SU-DHL-6 (cell line): Measurements from ENCODE around the gene PHLDB1.
"Not testable (repeated sequence)": the region's sequence is repeated elsewhere in the genome, so short reads cannot be mapped to it uniquely, and the experiment has no call there.

Source experiments
- EZH2phosphoT487 ChIP-seq: fragments of 200-600 bp; sonication (generic), shearing (Covaris generic); conservative IDR thresholded peaks from 2 replicates; pipeline ENCODE4 v1.6.1; 2018; ENCODE audit warnings: mild to moderate bottlenecking, antibody characterized with exemption, low read length, moderate library complexity, mixed read lengths
- TF ChIP-seq, protein P1 (sequence below): fragments of 200-600 bp; sonication (generic); IDR thresholded peaks from one replicate; pipeline ENCODE4 v1.5.1; 2017; ENCODE audit warnings: antibody characterized with exemption, mild to moderate bottlenecking, low read length, moderate library complexity; ENCODE audit not compliant: insufficient read depth, poor library complexity, severe bottlenecking

DNA sequence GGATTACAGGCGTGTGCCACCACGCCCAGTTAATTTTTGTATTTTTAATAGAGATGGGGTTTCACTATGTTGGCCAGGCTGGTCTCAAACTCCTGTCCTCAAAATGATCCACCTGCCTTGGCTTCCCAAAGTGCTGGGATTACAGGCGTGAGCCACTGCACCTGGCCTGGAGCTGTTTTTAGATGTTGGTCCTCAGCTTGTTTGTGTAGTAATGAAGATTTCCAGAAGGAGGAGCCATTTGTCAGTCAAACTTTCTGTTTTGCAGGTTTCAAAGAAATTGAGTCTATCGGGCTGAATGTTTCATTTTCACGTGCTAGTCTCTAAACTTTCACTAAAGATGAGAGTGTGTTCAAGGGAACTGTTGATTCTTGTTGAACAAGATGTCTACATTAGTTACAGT, 12.4 kb upstream of the PHLDB1 start:
- TF ChIP-seq, protein P1, sequence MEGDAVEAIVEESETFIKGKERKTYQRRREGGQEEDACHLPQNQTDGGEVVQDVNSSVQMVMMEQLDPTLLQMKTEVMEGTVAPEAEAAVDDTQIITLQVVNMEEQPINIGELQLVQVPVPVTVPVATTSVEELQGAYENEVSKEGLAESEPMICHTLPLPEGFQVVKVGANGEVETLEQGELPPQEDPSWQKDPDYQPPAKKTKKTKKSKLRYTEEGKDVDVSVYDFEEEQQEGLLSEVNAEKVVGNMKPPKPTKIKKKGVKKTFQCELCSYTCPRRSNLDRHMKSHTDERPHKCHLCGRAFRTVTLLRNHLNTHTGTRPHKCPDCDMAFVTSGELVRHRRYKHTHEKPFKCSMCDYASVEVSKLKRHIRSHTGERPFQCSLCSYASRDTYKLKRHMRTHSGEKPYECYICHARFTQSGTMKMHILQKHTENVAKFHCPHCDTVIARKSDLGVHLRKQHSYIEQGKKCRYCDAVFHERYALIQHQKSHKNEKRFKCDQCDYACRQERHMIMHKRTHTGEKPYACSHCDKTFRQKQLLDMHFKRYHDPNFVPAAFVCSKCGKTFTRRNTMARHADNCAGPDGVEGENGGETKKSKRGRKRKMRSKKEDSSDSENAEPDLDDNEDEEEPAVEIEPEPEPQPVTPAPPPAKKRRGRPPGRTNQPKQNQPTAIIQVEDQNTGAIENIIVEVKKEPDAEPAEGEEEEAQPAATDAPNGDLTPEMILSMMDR, result peak; percentile 11
- not testable (repeated sequence) for TF ChIP-seq EZH2phosphoT487
